GM12878 (cell line): Measurements from ENCODE around the gene PCSK6. TPM values are rescaled to one million over a fixed set of nuclear protein-coding genes. Genes with fewer than 3 reads are reported as not detected.

Experiments used
- ATAC-seq: fragments of 200-7000 bp; cut with Tn5 transposase; 3 replicates; pipeline ENCODE4 v1.9.1; 2020; ENCODE audit warnings: mild to moderate bottlenecking, moderate library complexity
- BruUV-seq: library from RNA; stranded (reverse); fragments of 400-500 nt; replicated peaks from 2 replicates; lab custom pipeline; 2021; lab: Mats Ljungman, UMichigan
- CTCF ChIA-PET: fragments of 300-600 bp; sonication (Branson Sonifier 250); formaldehyde crosslinking; extraction: SDS; loops from one replicate; lab custom pipeline; 2021; ENCODE audit warnings: inconsistent platforms; lab: Yijun Ruan, JAX
- POLR2A ChIA-PET: fragments of 350-600 bp; formaldehyde crosslinking; extraction: SDS; loops from one replicate; lab custom pipeline; 2021; ENCODE audit warnings: inconsistent platforms; lab: Charles Lee
- RAD21 ChIA-PET: fragments of 300-600 bp; sonication (Branson Sonifier 250); formaldehyde crosslinking; loops from one replicate; lab custom pipeline; 2023; ENCODE audit warnings: antibody characterized with exemption; ENCODE audit not compliant: unreplicated experiment; lab: Charles Lee
- SMC1A ChIA-PET: fragments of 300-600 bp; sonication (Branson Sonifier 250); formaldehyde crosslinking; loops from one replicate; lab custom pipeline; 2023; ENCODE audit not compliant: unreplicated experiment, uncharacterized antibody; lab: Charles Lee
- DNase-seq: peaks from one replicate; pipeline ENCODE4 v3.0.0-alpha.2; 2011; ENCODE audit warnings: low read depth, low spot score
- FAIRE-seq: peaks from 3 replicates; lab custom pipeline; 2011; peaks lifted over from hg19 to GRCh38; lab: Jason Lieb, UNC
- H2AFZ ChIP-seq: 2 replicates; pipeline ENCODE4 v1.6.0; 2011; ENCODE audit warnings: low read depth, low read length, control low read depth; ENCODE audit not compliant: control insufficient read depth
- H3K27ac ChIP-seq: 2 replicates; pipeline ENCODE4 v1.5.1; 2011; ENCODE audit warnings: control low read depth; ENCODE audit not compliant: control insufficient read depth, insufficient read depth
- H3K27me3 ChIP-seq, 2 experiments: replicated peaks in 1 of 2; 2 replicates each; pipeline versions ENCODE4 v1.6.0 to v1.6.1; 2011; ENCODE audit warnings: low read length in 1 of 2; ENCODE audit not compliant: control insufficient read depth in 2 of 2, insufficient read depth in 2 of 2
- H3K36me3 ChIP-seq, 2 experiments: 2 replicates each; pipeline ENCODE4 v1.5.1; 2011; ENCODE audit warnings: low read length in 1 of 2; ENCODE audit not compliant: control insufficient read depth in 2 of 2, insufficient read depth in 2 of 2
- H3K4me1 ChIP-seq: 2 replicates; pipeline ENCODE4 v1.6.1; 2011; ENCODE audit warnings: mild to moderate bottlenecking, low read length, moderate library complexity, mixed read lengths; ENCODE audit not compliant: control insufficient read depth, insufficient read depth
- H3K4me2 ChIP-seq: 2 replicates; pipeline ENCODE4 v1.6.0; 2011; ENCODE audit warnings: control low read depth; ENCODE audit not compliant: control insufficient read depth, insufficient read depth
- H3K4me3 ChIP-seq: fragments of 200-600 bp; sonication (generic); 2 replicates; pipeline ENCODE4 v1.5.1; 2016
- H3K79me2 ChIP-seq: 2 replicates; pipeline ENCODE4 v1.6.0; 2011; ENCODE audit warnings: low read length; ENCODE audit not compliant: control insufficient read depth, insufficient read depth
- H3K9ac ChIP-seq: 2 replicates; pipeline ENCODE4 v1.8.0; 2011; ENCODE audit warnings: low read length, control low read depth, mixed read lengths; ENCODE audit not compliant: control insufficient read depth, insufficient read depth
- H3K9me3 ChIP-seq: replicated peaks from 3 replicates; pipeline ENCODE4 v1.5.1; 2011; ENCODE audit warnings: mild to moderate bottlenecking, low read length; ENCODE audit not compliant: control insufficient read depth, insufficient read depth
- H4K20me1 ChIP-seq: 2 replicates; pipeline ENCODE4 v1.6.0; 2011; ENCODE audit not compliant: control insufficient read depth, insufficient read depth
- BCL11A ChIP-seq: IDR thresholded peaks from 2 replicates; pipeline ENCODE4 v1.6.1; 2011; ENCODE audit warnings: low read depth, low read length
- BCL3 ChIP-seq: IDR thresholded peaks from 2 replicates; pipeline ENCODE4 v1.6.1; 2011; ENCODE audit warnings: borderline replicate concordance, low read depth, mild to moderate bottlenecking, moderate library complexity, low read length; ENCODE audit not compliant: insufficient read depth, poor library complexity, severe bottlenecking
- ELK1 ChIP-seq: IDR thresholded peaks from 2 replicates; pipeline ENCODE4 v1.6.1; 2012; ENCODE audit warnings: low read depth, low read length, improper control_type of control experiment
- ETV6 ChIP-seq, 2 experiments: fragments of 450-650 bp in 1 of 2; IDR thresholded peaks in 1 of 2; conservative IDR thresholded peaks in 1 of 2; 2 replicates each; pipeline ENCODE4 v1.6.1; 2014; ENCODE audit warnings: antibody characterized with exemption in 1 of 2, borderline replicate concordance in 1 of 2, low read depth in 1 of 2, mild to moderate bottlenecking in 1 of 2, moderate library complexity in 1 of 2
- IRF5 ChIP-seq: fragments of 450-650 bp; IDR thresholded peaks from 2 replicates; pipeline ENCODE4 v1.6.1; 2017; ENCODE audit warnings: borderline replicate concordance
- PBX3 ChIP-seq: IDR thresholded peaks from 2 replicates; pipeline ENCODE4 v1.6.1; 2011; ENCODE audit warnings: mild to moderate bottlenecking, low read depth, low read length, moderate library complexity; ENCODE audit not compliant: insufficient replicate concordance
- POLR2A ChIP-seq: IDR thresholded peaks from 2 replicates; pipeline ENCODE4 v1.6.1; 2011; ENCODE audit warnings: low read depth, mild to moderate bottlenecking, low read length
- RFX5 ChIP-seq: IDR thresholded peaks from 2 replicates; pipeline ENCODE4 v1.6.1; 2011; ENCODE audit warnings: low read depth, low read length, improper control_type of control experiment
- SMC3 ChIP-seq: IDR thresholded peaks from 2 replicates; pipeline ENCODE4 v1.6.1; 2011; ENCODE audit warnings: low read length, improper control_type of control experiment, borderline replicate concordance
- SREBF2 ChIP-seq: IDR thresholded peaks from 2 replicates; pipeline ENCODE4 v1.6.1; 2012; ENCODE audit warnings: mild to moderate bottlenecking, low read length
- TCF3 ChIP-seq: IDR thresholded peaks from 2 replicates; pipeline ENCODE4 v1.6.1; 2012; ENCODE audit warnings: low read depth, mild to moderate bottlenecking, low read length, borderline replicate concordance; ENCODE audit not compliant: insufficient read depth
- USF1 ChIP-seq: IDR thresholded peaks from 2 replicates; pipeline ENCODE4 v1.6.1; 2011; ENCODE audit warnings: borderline replicate concordance, low read depth, mild to moderate bottlenecking, moderate library complexity, mixed read lengths, low read length; ENCODE audit not compliant: insufficient read depth; ENCODE audit errors: extremely low read length
- USF2 ChIP-seq: IDR thresholded peaks from 2 replicates; pipeline ENCODE4 v1.6.1; 2011; ENCODE audit warnings: low read depth, low read length, improper control_type of control experiment, borderline replicate concordance
- ZNF207 ChIP-seq: fragments of 450-650 bp; IDR thresholded peaks from 2 replicates; pipeline ENCODE4 v1.6.1; 2014; ENCODE audit warnings: antibody characterized with exemption, mild to moderate bottlenecking, borderline replicate concordance
- WGBS: methylation state at CpG from one replicate; pipeline ENCODE4 v1.1.6; 2016; ENCODE audit warnings: low lambda C conversion rate; ENCODE audit not compliant: insufficient replicate concordance, insufficient coverage; ENCODE audit errors: missing lambda C conversion rate; 5-methylcytosine and 5-hydroxymethylcytosine counted together
- in situ Hi-C: fragments of 300-500 bp; cut with MboI; formaldehyde crosslinking; loops from 9 replicates; pipeline ENCODE4 v1.14.3; 2018; ENCODE audit warnings: mixed read lengths
- intact Hi-C: fragments of 100-400 bp; cut with micrococcal nuclease; formaldehyde crosslinking; loops from one replicate; pipeline ENCODE4 v1.14.2; 2022; ENCODE audit not compliant: unreplicated experiment
- polyA plus RNA-seq, 11 experiments: library from polyadenylated mRNA; depleted of rRNA in 4 of 11; unstranded in 6 of 11; stranded (reverse) in 5 of 11; fragments of >200 nt; fragmentation: Nextera tagmentation in 4 of 11; fragmentation: Illumina TruSeq in 1 of 11; extraction: Ambion mirVana in 4 of 11; extraction: Trizol in 1 of 11; gene quantifications; 1 replicate in 1 of 11; 2 replicates in 10 of 11; pipeline versions ENCODE4 v1.2.1 to v1.2.3, GENCODE V29; 2011 to 2016; ENCODE audit warnings: inconsistent platforms in 2 of 11, missing spikeins in 2 of 11, low read depth in 1 of 11
- total RNA-seq, 4 experiments: library from RNA; depleted of rRNA in 3 of 4; stranded (reverse); fragments of >200 nt in 3 of 4; fragmentation: Illumina TruSeq in 1 of 4; extraction: Trizol in 1 of 4; gene quantifications; 2 replicates each; pipeline versions ENCODE4 v1.2.1 to v1.2.3, GENCODE V29; 2013 to 2021

Gene PCSK6
- total and polyA plus RNA-seq, 10 of the 15 experiments (the other 5 are each of a cell fraction or from before 2014, with no cell fraction given) = 0.19 to 0.67 (median 0.25) TPM; not detected in 4

- Histone ChIP-seq H3K36me3 (no peaks in the 10 kb centered on the region), H3K27ac (no peak overlapping the region), H4K20me1 (no peaks in the 10 kb centered on the region), H3K27me3 (0 out of 4 replicates have a peak, but pooled peaks cover 0 to 1% of the 10 kb centered on the region in 2 experiments), H3K4me3 (no peak overlapping the region), H3K79me2 (no peaks in the 10 kb centered on the region), H2AFZ (no peak overlapping the region), H3K9ac (no peak overlapping the region), H3K9me3 (no peaks in the 10 kb centered on the region), H3K4me2 (no peak overlapping the region), H3K4me1 (peaks cover 3% of the 10 kb centered on the region)
- 71% methylated on average over 9 of the region's 9 CpGs for WGBS
- in situ Hi-C loops (no loop called here), intact Hi-C loops (no loop called here)
- POLR2A ChIA-PET = no interaction called here
- FAIRE-seq (no peak), DNase-seq (no peak), ATAC-seq (no peak)
- SMC1A ChIA-PET = no interaction called here
- no TSS peak for BruUV-seq
- RAD21 ChIA-PET = no interaction called here
- CTCF ChIA-PET = no interaction called here
- TF ChIP-seq IRF5 (no peak), BCL11A (no peak), USF2 (no peak), TCF3 (no peak), RFX5 (no peak), ZNF207 (no peak), USF1 (no peak), SMC3 (no peak), PBX3 (no peak), POLR2A (no peak), SREBF2 (no peak), BCL3 (no peak), ELK1 (no peak), ETV6 (conservative IDR thresholded peaks at IDR 0.05 in 1 of 2, IDR thresholded peaks at IDR 0.05 in 1 of 2; ENCODE audit: borderline replicate concordance in 1 of 2, low read depth in 1 of 2) (no peak)
Measured at GRCh38 chr15:101389362-101389761, 100.1 kb downstream of the PCSK6 start.
